Keratinocyte (primary cell): Measurements from ENCODE around the gene RSPRY1. TPM values are rescaled to one million over a fixed set of nuclear protein-coding genes. Genes with fewer than 3 reads are reported as not detected.

Experiments
- DNase-seq: peaks from one replicate; pipeline ENCODE4 v3.0.0-alpha.2; 2011; ENCODE audit warnings: low read depth, missing footprints, low spot score
- FAIRE-seq: peaks from 2 replicates; lab custom pipeline; 2011; peaks lifted over from hg19 to GRCh38; lab: Jason Lieb, UNC
- H2AFZ ChIP-seq: 2 replicates; pipeline ENCODE4 v1.6.0; 2012; ENCODE audit warnings: low read length, control low read depth, inconsistent platforms; ENCODE audit not compliant: control insufficient read depth
- H3K27ac ChIP-seq: 2 replicates; pipeline ENCODE4 v1.5.1; 2011; ENCODE audit warnings: low read length; ENCODE audit not compliant: control insufficient read depth, insufficient read depth
- H3K27me3 ChIP-seq: 3 replicates; pipeline ENCODE4 v1.6.0; 2011; ENCODE audit warnings: low read length; ENCODE audit not compliant: control insufficient read depth, insufficient read depth; ENCODE audit errors: extremely low read depth
- H3K36me3 ChIP-seq, 2 experiments: 2 replicates in 1 of 2; 3 replicates in 1 of 2; pipeline ENCODE4 v1.5.1; 2011; ENCODE audit warnings: low read length in 2 of 2, mild to moderate bottlenecking in 1 of 2; ENCODE audit not compliant: control insufficient read depth in 2 of 2, insufficient read depth in 2 of 2; ENCODE audit errors: extremely low read depth in 1 of 2
- H3K4me1 ChIP-seq: 3 replicates; pipeline ENCODE4 v1.5.1; 2011; ENCODE audit warnings: low read length; ENCODE audit not compliant: control insufficient read depth, insufficient read depth; ENCODE audit errors: extremely low read depth
- H3K4me2 ChIP-seq: 3 replicates; pipeline ENCODE4 v1.6.0; 2011; ENCODE audit warnings: low read depth, low read length; ENCODE audit not compliant: control insufficient read depth, insufficient read depth; ENCODE audit errors: extremely low read depth
- H3K4me3 ChIP-seq, 3 experiments: fragments of 200-600 bp in 1 of 3; sonication (generic) in 1 of 3; 2 replicates in 2 of 3; 3 replicates in 1 of 3; pipeline ENCODE4 v1.5.1; 2011 to 2016; ENCODE audit warnings: low read length in 3 of 3, mild to moderate bottlenecking in 3 of 3, control low read depth in 2 of 3, inconsistent platforms in 1 of 3, low read depth in 1 of 3, mixed read lengths in 1 of 3, mixed run types in 1 of 3, moderate library complexity in 1 of 3; ENCODE audit not compliant: control insufficient read depth in 2 of 3, insufficient read depth in 2 of 3; ENCODE audit errors: extremely low read depth in 1 of 3
- H3K79me2 ChIP-seq: 2 replicates; pipeline ENCODE4 v1.6.0; 2012; ENCODE audit warnings: low read length; ENCODE audit not compliant: control insufficient read depth, insufficient read depth
- H3K9ac ChIP-seq: 3 replicates; pipeline ENCODE4 v1.6.0; 2011; ENCODE audit warnings: low read length; ENCODE audit not compliant: control insufficient read depth, insufficient read depth; ENCODE audit errors: extremely low read depth
- H3K9me1 ChIP-seq: 3 replicates; pipeline ENCODE4 v1.6.0; 2011; ENCODE audit warnings: low read length; ENCODE audit not compliant: control insufficient read depth, insufficient read depth; ENCODE audit errors: extremely low read depth
- H3K9me3 ChIP-seq: 2 replicates; pipeline ENCODE4 v1.5.1; 2012; ENCODE audit warnings: low read depth, low read length; ENCODE audit not compliant: control insufficient read depth
- H4K20me1 ChIP-seq: 3 replicates; pipeline ENCODE4 v1.6.0; 2011; ENCODE audit warnings: low read length; ENCODE audit not compliant: control insufficient read depth, insufficient read depth; ENCODE audit errors: extremely low read depth
- CTCF ChIP-seq, 3 experiments: IDR thresholded peaks in 1 of 3; conservative IDR thresholded peaks in 1 of 3; optimal IDR thresholded peaks in 1 of 3; 2 replicates in 2 of 3; 3 replicates in 1 of 3; pipeline versions ENCODE3 to v1.5.1; 2011; ENCODE audit warnings: low read length in 3 of 3, mild to moderate bottlenecking in 3 of 3, moderate library complexity in 2 of 3, control low read depth in 1 of 3, inconsistent platforms in 1 of 3; ENCODE audit not compliant: insufficient read depth in 2 of 3; ENCODE audit errors: extremely low read depth in 1 of 3
- EZH2 ChIP-seq: IDR thresholded peaks from one replicate; pipeline ENCODE4 v1.6.1; 2012; ENCODE audit warnings: inconsistent platforms, mild to moderate bottlenecking, low read length, moderate library complexity
- dilution Hi-C: fragments of 300-500 bp; cut with MboI; formaldehyde crosslinking; loops from one replicate; pipeline ENCODE4 v1.7.0; 2020; ENCODE audit warnings: low sequenced_read_pairs; ENCODE audit not compliant: extremely low pct_ligation_motif_present
- polyA plus RNA-seq, 5 experiments: library from polyadenylated mRNA; depleted of rRNA in 3 of 5; stranded (reverse) in 3 of 5; stranded (forward) in 1 of 5; unstranded in 1 of 5; fragments of >200 nt; gene quantifications; 1 replicate in 1 of 5; 2 replicates in 3 of 5; 3 replicates in 1 of 5; pipeline versions ENCODE4 v1.2.1 to v1.2.3, GENCODE V29; 2011 to 2012; ENCODE audit warnings: missing spikeins in 2 of 5, low read depth in 1 of 5, low replicate concordance in 1 of 5

The RSPRY1 gene
- polyA plus RNA-seq, 1 donor (not counting 4 experiments of a cell fraction or from before 2014, with no cell fraction given) = 42.2 TPM

GRCh38 chr16:57178196-57178595 is 7.9 kb upstream of the RSPRY1 start:
- Histone ChIP-seq H3K4me1 (no peaks in the 10 kb centered on the region), H4K20me1 (no peaks in the 10 kb centered on the region), H3K27me3 (no peaks in the 10 kb centered on the region), H2AFZ (no peak overlapping the region), H3K36me3 (peaks cover 5 to 7% of the 10 kb centered on the region in 2 experiments), H3K27ac (no peak overlapping the region), H3K4me3 (no peak overlapping the region), H3K79me2 (peaks cover 33% of the 10 kb centered on the region), H3K9me1 (no peaks in the 10 kb centered on the region), H3K9ac (no peak overlapping the region), H3K9me3 (no peaks in the 10 kb centered on the region), H3K4me2 (no peak overlapping the region)
- DNase-seq (no peak), FAIRE-seq (no peak)
- TF ChIP-seq CTCF (optimal IDR thresholded peaks at IDR 0.05 in 1 of 3, IDR thresholded peaks at IDR 0.05 in 1 of 3, conservative IDR thresholded peaks at IDR 0.05 in 1 of 3; ENCODE audit: extremely low read depth in 1 of 3, insufficient read depth in 2 of 3, low read length in 3 of 3) = no peak
- no peak for TF ChIP-seq EZH2
- dilution Hi-C loops = no loop called here

GRCh38 chr16:57178793-57179212 is 7.3 kb upstream of the RSPRY1 start:
- dilution Hi-C loops = no loop called here
- H3K36me3 ChIP-seq = peaks cover 3 to 6% of the 10 kb centered on the region in 2 experiments
- H3K9me1 ChIP-seq = no peaks in the 10 kb centered on the region
- DNase-seq = no peak
- H3K4me2 ChIP-seq = no peak overlapping the region
- H3K9ac ChIP-seq = no peak overlapping the region
- H3K79me2 ChIP-seq = peaks cover 40% of the 10 kb centered on the region
- H4K20me1 ChIP-seq = no peaks in the 10 kb centered on the region
- H3K9me3 ChIP-seq = no peaks in the 10 kb centered on the region
- TF ChIP-seq CTCF (optimal IDR thresholded peaks at IDR 0.05 in 1 of 3, IDR thresholded peaks at IDR 0.05 in 1 of 3, conservative IDR thresholded peaks at IDR 0.05 in 1 of 3; ENCODE audit: extremely low read depth in 1 of 3, insufficient read depth in 2 of 3, low read length in 3 of 3) (no peak), EZH2 (no peak)
- no peak overlapping the region for H3K4me3 ChIP-seq
- H3K27ac ChIP-seq = no peak overlapping the region
- FAIRE-seq = no peak
- H3K4me1 ChIP-seq = no peaks in the 10 kb centered on the region
- no peaks in the 10 kb centered on the region for H3K27me3 ChIP-seq
- no peak overlapping the region for H2AFZ ChIP-seq
